ENCODE data around the gene C19orf33.

DNA sequence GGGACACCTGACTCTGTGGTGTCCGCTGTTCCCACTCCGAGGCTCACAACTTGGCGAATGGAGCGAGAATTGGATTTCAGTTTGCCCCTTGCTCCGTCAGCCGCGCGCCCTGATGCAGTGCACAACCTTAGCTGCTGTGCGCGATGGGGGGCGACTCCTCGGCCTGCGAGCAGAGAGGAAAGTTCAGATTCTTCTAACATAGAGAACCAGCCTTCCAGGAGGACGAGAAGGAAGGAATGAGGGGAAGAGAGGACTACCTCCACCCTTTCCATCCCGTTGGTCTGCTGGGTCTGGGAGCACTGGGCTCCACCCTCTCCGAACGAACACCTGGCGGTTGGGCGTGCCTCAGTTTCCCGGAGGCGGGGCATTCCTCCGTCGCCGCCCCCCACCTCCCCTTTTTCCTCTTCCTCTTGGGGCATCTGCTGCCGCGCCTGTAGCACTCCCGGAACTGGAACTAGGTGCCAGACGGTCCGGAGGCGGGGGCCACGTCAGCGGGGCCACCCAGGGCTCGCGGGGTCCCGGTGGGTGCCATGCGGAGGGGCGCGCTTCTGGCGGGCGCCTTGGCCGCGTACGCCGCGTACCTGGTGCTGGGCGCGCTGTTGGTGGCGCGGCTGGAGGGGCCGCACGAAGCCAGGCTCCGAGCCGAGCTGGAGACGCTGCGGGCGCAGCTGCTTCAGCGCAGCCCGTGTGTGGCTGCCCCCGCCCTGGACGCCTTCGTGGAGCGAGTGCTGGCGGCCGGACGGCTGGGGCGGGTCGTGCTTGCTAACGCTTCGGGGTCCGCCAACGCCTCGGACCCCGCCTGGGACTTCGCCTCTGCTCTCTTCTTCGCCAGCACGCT is 15.6 kb downstream of the C19orf33 start, which contains the start of gene KCNK6:
- TF ChIP-seq, protein P1, sequence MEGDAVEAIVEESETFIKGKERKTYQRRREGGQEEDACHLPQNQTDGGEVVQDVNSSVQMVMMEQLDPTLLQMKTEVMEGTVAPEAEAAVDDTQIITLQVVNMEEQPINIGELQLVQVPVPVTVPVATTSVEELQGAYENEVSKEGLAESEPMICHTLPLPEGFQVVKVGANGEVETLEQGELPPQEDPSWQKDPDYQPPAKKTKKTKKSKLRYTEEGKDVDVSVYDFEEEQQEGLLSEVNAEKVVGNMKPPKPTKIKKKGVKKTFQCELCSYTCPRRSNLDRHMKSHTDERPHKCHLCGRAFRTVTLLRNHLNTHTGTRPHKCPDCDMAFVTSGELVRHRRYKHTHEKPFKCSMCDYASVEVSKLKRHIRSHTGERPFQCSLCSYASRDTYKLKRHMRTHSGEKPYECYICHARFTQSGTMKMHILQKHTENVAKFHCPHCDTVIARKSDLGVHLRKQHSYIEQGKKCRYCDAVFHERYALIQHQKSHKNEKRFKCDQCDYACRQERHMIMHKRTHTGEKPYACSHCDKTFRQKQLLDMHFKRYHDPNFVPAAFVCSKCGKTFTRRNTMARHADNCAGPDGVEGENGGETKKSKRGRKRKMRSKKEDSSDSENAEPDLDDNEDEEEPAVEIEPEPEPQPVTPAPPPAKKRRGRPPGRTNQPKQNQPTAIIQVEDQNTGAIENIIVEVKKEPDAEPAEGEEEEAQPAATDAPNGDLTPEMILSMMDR (conservative IDR thresholded peaks at IDR 0.05): no peak
- no peak for TF ChIP-seq EZH2 (IDR thresholded peaks at IDR 0.05; ENCODE audit: low read depth)
